Measurements from ENCODE around the gene ABI1.
"Not testable (repeated sequence)": the region's sequence is repeated elsewhere in the genome, so short reads cannot be mapped to it uniquely, and the experiment has no call there.

The ABI1 gene

DNA sequence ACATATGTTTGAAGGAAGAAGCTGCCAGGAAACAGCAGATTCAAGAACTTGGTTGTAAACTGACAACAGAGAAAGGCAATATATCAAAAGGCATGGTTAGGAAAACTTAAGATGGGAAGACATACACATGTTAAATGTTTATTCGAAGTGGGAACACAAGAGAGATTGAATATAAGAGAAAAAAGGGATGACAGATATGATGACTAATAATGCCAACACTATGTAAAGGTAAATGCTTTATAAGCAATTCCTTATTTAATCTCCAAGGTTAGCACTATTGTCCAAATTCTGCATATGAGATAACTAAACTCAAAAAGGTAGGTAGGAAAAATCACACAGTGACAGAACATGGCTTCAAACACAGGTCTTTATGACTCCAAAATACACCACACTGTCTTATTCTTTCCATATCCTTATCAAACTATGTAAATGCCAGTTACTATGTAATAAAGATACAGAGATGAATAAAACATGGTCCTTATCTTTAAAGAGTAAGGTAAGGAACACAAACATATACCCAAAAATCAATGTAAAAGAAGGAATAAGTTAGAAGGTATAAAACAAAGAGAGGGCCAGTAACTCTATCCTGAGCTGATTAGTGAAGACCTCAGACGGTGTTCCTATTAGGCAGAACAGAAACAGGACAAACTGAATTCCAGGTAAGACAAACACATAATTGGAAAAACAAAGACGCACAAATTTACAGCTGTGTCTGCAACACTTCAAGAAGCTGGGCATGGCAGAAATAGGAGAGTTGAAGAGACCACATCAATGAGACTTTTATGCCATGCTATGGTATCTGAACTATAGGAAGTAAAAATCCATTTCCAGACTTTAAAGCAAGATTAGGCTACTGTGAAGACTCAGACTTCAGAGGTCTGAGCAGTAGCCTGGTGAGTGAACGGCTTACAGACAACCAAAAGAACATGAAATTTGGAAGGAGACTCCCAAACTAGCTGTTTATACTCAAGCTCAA is 56.1 kb downstream of the ABI1 start:
- no peak for DNase-seq

DNA sequence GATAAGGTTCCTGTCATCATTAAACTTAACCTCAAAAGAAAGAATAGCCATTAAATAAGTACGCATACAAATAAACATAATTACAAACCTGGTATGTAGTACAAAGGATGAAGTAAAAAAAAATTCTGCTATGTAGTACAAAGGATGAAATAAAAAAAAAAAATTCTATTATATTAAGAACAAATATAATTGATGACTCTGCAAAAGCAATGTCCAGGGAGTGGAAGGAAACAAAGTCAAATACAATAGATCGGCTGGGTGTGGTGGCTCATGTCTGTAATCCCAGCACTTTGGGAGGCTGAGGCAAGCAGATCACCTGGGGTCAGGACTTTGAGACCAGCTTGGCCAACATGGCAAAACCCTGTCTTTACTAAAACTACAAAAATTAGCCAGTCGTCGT is 56.9 kb downstream of the ABI1 start:
- no peak for DNase-seq

DNA sequence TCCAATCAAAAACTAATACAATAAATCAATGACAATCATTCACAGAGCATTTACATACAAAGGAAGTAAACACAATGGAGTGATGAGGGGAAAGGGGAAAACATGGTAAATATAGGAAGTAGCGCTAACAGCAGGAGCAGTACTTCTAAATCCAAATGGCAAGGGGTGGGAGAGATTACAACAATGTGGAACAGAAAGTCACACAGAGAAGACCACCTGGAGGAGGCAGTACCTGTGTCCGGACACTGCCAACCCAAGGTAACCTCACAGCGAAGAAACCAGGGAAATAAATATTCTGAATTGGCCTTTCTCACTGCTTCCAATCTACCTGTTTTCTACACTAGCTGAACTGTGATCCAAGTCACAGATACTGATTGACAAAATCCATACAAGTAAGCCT is 58.2 kb downstream of the ABI1 start:
- no peak for DNase-seq

DNA sequence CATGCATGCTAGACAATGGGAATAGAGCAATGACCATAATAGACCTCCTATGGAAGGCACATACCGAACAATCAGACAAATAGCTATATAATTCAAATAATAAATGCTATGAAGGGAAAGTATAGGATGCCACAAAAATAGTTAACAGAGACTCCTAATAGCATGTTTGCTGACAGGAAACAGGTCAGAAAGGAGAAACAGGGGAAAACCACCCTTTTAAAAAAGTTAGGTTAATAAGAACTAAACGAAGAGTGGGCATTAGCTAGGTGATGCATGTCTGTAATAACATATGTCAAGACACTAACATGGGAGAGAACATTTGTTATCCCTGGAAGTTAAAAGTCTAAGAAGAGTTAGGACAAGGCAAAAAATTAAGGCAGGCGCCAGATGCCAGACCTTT is 58.9 kb downstream of the ABI1 start:
- no peak for DNase-seq

DNA sequence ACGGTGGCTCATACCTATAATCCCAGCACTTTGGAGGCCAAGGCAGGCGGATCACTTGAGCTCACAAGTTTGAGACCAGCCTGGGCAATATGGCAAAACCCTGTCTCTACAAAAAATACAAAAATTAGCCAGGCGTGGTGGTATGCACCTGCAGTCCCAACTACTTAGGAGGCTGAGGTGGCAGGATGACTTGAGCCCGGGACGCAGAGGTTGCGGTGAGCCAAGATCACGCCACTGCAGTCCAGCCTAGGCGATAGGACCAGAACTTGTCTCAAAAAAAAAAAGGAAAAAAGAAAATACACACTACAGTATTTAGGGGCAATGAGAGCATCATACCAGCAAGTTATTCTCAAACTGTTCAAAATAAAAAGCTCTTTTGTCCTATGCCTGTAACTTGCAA is 59.5 kb downstream of the ABI1 start:
- no peak for DNase-seq

DNA sequence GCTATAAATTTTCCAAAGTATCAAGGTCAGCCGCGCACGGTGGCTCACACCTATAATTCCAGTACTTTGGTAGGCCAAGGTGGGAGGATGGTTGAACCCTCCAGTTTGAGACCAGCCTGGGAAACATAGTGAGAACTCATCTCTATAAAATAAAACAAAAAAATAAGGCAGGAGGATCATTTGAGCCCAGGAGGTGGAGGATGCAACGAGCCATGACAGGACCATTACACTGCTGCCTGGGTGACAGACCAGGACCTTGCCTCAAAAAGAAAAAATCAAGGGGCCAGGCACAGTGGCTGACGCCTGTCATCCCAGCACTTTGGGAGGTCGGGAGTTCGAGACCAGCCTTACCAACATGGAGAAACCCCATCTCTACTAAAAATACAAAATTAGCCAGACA is 60.3 kb downstream of the ABI1 start:
- no peak for DNase-seq

DNA sequence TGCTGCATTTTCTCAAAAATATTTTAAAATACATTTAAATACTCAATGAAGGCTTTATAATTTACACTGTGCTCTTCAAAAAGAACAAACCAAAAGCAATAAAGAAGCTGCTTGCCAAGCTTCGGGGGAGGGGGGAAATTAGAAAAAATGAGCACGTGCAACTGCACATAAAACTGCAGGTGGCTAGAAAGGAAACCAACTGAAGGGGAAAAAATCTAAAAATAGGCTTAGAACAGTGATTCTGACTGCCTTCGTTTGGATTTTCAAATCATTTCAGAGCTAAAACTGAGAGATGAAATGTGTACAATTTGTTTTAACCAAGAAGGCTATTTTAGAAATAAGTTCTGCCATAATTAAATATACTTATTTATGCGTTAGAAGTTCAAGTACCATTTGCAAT is 61.4 kb downstream of the ABI1 start:
- no peak for DNase-seq

DNA sequence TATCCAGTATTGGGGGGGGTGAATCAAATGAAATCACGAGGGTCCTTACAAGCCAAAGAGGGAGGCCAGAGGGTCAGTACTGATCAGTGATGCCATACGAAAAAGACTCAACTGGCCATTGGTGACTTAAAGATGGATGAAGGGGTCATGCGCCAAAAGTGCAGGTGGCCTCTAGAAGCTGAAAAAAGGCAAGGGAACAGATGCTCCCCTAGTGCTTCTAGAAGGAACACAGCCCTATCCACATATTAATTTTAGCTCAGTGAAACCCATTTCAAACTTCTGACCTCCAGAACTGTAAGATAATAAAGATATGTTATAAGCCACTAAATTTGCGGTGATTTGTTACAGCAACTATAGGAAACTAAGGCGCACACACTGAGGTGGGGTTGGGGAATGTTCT is 62.5 kb downstream of the ABI1 start:
- DNase-seq: no peak

DNA sequence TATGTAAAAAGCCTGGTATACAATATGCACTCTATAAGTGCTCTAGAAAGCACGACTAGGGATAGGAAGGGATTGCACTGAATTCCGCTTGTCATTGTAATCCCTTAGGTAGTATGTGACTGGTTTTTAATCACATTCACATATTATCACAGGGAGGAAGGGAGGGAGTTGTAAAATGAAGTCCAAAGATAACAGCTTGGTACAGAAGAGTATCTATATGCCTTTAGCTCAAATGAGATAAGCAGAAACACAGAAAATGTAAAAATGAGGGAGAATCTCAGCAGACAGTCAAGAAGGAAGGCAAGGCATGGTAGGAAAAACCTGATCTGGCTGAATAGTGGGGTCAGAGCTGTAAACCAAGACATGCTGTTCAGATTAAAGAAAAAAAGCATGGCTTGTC is 63.4 kb downstream of the ABI1 start:
- DNase-seq: no peak

DNA sequence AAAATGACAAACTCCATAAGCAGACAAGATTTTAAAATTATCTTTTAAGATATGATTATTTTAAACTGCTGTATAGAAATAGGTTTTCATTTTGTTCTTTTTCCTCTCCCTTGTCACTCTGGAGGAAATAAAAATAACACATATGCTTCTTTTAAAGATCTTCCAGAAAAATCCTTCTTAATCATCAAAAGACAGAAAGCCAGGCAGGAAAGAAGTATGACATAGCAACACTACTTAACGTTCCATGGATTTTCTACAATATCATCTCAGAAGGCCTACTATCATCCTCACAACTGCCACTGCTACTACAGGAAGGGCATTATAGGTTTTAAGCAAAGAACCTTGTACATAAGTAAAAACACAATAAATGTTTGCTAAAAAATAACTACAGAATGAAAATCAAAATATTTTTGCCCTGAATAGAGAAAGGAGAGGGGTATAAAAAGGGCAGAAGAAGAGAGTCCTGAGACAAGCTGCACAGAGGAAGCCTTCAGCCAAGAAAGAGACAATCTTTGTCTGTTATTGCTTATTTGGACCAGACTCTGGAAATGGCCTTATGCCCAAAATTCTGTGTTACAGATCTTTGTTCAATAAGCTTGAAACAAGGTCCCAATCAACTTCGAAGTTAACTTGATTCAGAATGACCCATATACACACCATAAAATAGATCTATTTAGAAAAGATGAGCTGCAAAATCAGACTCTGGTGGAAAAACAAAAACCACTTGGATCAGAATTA is 67.8 kb downstream of the ABI1 start:
- no peak for DNase-seq

DNA sequence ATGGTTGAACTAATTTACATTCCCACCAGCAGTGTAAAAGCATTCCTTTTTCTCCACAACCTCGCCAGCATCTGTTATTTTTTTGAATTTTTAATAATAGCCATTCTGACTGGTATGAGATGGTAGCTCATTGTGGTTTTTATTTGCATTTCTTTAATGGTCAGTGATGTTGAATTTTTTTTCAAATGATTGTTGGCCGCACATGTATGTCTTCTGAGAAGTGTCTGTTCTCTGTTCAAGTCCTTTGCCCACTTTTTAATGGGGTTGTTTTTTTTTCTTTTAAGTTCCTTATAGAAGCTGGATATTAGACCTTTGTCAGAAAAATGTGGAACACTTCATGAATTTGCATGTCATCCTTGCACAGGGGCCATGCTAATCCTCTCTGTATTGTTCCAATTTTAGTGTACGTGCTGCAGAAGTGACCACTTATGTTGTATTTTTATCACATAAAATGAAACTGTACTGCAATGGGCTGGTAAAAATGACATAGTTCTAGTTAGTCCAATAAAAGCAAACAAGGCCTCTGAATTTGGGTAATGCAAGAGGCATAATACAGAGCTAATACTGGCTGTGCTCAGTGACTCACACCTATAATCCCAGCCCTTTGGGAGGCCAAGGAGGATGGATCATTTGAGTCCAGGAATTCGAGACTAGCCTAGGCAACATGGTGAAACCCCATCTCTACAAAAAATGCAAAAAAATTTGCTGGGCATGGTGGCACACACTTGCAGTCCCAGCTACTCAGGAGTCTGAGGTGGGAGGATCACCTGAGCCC is 70.3 kb downstream of the ABI1 start:
- no peak for DNase-seq

DNA sequence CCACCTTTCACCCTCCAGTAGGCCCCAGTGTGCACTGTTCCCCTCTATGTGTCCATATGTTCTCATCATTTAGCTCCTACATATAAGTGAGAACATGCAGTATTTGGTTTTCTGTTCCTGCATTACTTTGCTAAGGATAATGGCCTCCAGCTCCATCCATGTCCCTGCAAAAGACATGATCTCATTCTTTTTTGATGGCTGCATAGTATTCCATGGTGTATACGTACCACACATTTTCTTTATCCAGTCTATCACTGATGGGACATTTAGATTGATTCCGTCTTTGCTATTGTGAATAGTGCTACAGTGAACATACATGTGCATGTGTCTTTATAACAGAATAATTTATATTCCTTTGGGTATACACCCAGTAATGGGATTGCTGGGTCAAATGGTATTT is 71.0 kb downstream of the ABI1 start:
- DNase-seq: not testable (repeated sequence)

DNA sequence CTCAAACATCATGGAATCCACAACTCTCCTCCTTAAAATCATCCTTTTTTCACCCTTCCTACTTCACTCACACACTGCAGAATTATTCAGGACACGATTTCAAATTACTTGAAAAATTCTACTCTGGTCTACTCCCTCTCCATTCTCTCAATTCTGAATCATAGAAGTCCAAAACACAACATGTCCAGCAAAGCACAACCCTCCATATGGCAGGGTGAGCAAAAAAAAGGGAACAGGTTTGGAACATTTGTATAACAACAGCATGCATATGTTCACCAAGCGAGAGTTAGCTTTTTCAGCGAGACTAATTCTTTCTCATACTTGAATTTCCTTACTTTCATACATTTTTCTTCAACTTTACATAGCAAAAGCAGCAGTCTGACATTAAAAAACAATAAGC is 73.4 kb downstream of the ABI1 start:
- no peak for DNase-seq

DNA sequence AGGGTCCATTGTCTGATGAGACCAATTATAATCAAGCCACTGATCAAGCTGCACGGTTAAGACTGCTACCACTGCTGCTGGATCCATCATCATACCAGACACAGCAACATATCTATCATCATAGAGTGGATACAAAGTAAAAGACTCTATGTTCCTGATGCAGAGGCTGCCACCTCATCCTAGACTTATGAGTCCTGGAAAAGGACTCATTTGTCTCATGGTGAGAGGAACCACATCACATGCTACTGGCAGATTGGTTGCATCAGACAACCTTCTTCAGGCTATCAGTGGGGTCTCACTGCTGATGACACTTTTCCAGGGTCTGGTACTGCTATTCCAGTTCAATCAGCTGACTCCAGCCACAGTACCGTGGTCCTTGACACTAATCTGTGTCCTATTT is 79.0 kb downstream of the ABI1 start:
- DNase-seq: no peak

DNA sequence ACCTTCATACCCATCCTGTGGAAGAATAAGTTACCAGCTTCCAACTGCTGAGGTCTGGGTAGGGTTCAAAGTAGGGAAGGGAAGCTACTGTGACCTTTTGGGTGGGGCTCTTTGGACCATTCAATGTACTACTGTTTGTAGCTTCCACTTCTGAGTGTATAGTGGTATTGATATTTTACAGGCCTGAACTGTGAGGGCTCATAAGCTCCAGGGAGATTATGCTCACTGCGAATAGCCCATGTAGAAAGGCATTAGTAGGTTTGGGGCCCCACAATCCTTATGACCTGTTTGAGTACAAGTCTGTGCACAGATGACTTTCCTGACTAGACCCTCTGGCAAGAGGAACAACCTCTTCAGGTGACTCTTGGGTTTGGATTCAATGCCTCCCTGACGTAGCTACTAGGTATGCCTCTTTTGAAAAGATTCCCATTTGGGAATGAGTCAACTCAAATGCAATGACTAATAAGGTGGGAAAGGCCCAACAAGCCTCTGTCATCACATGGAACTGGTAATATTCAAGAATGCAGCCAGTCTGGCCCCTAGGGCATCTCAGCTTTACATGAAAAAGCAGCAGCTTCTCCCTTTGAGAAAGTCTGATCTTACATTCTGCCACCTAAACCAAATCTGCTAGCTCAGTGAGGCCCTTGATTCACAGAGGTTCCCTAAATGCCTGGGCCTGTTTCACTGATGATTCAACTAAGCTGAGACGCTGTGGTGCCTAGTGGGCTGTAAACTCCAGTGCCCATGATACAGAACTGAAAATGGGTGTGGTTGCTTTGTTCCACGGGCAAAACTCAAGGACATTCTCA is 79.8 kb downstream of the ABI1 start:
- DNase-seq: no peak

DNA sequence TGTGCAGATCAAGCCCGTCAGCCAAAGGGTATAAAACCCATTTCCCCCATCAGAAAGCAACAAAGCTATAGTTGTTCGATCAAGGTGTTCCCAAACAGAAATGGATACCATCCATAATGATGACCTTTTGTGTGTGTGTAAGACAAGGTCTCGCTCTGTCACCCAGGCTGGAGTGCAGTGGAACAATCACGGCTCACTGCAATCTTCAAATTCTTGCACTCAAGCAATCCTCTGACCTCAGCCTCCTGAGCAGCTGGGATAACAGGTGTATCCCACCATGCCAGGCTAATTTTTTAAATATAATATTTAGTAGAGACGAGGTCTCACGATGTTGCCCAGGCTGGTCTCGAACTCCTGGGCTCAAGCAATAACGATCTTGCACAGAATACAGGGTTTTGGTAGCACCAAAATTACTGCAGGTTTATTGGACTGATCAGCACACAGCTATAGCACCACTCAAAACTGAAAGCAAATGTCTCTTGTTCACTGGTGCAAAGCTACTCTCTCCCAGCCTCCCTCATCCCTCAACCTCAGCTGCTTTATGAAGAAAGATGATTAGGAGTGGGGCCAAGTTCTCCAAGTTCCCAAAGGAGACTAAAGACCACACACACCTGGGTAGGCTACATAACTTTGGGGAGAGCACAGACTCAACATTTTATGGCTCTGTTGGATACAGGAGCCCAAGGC is 80.5 kb downstream of the ABI1 start:
- DNase-seq: no peak

DNA sequence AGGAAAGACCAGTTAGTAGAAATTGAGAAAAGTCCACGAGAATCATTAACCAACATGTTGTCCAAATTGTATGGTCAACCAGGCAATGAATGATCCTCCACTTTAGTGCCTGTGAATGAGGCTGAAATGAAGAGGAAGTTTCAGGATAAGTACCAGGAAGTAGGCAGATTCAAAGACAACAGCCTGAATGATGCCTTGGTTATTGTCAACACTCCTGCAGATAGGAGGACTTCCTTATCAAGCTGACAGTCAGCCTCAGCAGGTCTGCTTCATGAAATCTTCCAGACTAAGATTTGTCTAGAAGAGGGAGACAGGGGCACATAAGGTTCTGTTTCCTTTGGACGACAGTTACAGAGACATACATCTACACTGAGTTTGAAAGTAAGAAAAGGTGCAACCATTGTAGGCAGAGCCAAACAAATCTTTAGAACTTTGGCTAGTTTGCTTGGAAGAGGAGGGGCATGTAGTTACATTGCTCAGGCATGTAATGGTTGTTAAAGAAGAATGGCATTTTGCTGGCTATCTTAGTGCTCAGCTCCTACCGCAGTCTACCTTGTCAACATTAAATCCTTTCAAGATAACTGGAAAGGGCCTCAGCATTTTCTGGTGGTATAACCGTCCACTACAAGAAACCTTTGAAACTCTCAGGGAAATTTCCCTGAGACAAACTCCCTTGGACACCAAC is 81.4 kb downstream of the ABI1 start:
- no peak for DNase-seq

DNA sequence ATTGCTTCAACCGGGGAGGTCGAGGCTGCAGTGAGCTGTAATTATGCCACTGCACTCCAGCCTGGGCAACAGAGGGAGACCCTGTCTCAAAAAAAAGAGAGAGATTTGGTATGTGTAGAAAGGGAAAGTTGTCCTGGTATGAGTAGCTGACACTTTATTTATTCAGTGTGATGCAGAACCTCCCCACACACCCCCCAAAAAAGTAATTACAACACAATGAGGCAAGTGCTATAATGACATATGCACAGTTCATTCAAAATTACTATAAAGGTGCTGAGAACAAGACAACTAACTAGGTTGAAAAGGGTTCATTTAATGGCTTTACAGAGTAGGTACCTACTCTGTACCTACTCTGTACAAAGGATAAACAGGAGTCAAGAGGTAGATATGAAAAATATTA is 83.1 kb downstream of the ABI1 start:
- no peak for DNase-seq

DNA sequence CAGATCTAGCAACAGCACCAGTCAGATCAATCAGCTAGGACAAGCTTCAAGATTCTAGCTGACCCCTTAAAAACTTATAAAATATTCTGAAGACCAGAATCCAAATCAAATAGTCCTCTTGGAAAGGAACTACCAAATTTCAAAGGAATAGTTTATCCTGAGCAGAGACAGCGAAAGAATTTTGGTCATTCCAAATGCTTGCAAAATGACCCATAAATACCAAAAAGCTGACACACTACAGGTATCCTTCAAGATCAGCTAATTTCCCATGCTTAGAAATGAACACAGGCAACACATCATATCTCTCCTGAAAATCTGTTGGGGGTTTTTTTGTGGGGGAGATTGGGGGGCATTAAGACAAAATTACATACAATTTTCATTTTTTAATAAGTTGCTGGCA is 84.5 kb downstream of the ABI1 start:
- no peak for DNase-seq

DNA sequence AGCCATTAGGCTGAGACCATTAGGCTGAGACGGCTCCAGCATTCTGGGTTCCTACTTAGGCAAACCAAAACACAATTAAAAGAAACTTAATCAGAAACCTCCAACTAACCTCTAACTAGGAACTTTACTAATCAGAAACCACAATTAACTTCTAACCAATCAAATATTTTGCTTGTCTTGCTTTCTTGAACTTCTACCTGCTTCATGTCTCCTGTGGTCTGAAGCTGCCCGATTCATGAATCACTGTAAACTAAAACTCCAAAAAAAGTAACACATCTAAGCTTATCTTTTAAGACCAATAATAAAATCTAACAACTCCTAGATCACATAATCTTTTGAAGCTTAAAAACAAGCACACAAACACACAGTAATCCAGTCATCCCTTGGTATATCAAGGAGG is 87.1 kb downstream of the ABI1 start:
- no peak for DNase-seq

DNA sequence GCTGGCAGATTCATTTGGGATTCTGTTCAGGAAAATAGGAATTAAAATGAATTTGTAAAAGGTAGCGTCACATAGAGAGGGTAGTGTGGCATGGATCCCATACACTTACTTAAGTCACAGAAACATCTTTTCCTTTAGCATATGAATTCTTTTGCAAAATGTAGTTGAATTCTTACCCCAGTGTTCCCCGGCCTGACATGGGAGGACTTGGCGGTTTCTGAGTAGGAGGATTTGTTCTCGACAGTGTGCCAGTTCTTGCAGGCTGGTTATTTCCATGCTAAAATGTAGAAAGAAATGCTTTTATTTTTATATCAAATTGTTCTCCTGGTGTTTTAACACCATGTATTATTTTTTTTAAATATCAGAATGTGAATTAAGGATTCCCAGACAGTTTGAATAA is 90.7 kb downstream of the ABI1 start:
- DNase-seq: no peak
